Measurements from ENCODE around the gene DPP9. TPM values are rescaled to one million over a fixed set of nuclear protein-coding genes. Genes with fewer than 3 reads are reported as not detected.

The DPP9 gene
- total and polyA plus RNA-seq, 2 of the 4 experiments (the other 2 are of a cell fraction) = 12.4 to 33.0 TPM

- no TSS peak for BruUV-seq (replicated peaks)
These were observed 7.1 kb upstream of the DPP9 start for GRCh38 chr19:4730740-4731171.

More at GRCh38 chr19:4730740-4731171, 7.1 kb upstream of the DPP9 start:
- Histone ChIP-seq H3K27ac (ENCODE audit: insufficient read depth, low read length) (no peak overlapping the region), H2BK20ac (ENCODE audit: low read depth, low read length) (no peak overlapping the region), H2BK15ac (ENCODE audit: low read depth, low read length) (no peak overlapping the region), H4K91ac (ENCODE audit: insufficient read depth, low read depth, low read length) (no peak overlapping the region), H2AK5ac (ENCODE audit: low read depth, low read length) (no peak overlapping the region), H3K36me3 (ENCODE audit: control insufficient read depth, insufficient read depth, low read length) (no peaks in the 10 kb centered on the region), H3K4me2 (ENCODE audit: low read depth, low read length) (no peak overlapping the region), H3K79me1 (ENCODE audit: low read depth in 1 of 2, low read length in 2 of 2) (no peaks in the 10 kb centered on the region), H3K4ac (ENCODE audit: low read depth, low read length) (no peak overlapping the region), H3K56ac (ENCODE audit: extremely low read depth, insufficient read depth, low read length) (no peak overlapping the region), H3K23ac (ENCODE audit: low read depth, low read length) (no peak overlapping the region), H2BK120ac (ENCODE audit: low read depth, low read length) (no peak overlapping the region), H3K4me3 (ENCODE audit: insufficient read depth, low read depth, low read length) (no peak overlapping the region), H2BK5ac (ENCODE audit: low read depth, low read length, poor library complexity, severe bottlenecking) (no peak overlapping the region), H3K9me3 (ENCODE audit: control insufficient read depth, insufficient read depth, low read length) (no peaks in the 10 kb centered on the region), H4K20me1 (ENCODE audit: insufficient read depth, low read length) (no peaks in the 10 kb centered on the region), H3K27me3 (ENCODE audit: control insufficient read depth, insufficient read depth, low read length) (peaks cover 4% of the 10 kb centered on the region), H2AK9ac (replicated peaks; ENCODE audit: low read depth, low read length, poor library complexity) (no peak overlapping the region), H3K9ac (ENCODE audit: low read depth, low read length) (no peak overlapping the region), H4K8ac (ENCODE audit: low read depth in 2 of 2, low read length in 2 of 2) (no peak overlapping the region), H3K14ac (replicated peaks; ENCODE audit: low read depth, low read length) (no peak overlapping the region), H3K18ac (ENCODE audit: low read depth, low read length) (no peak overlapping the region), H3K4me1 (ENCODE audit: control insufficient read depth, insufficient read depth, low read length) (peaks cover 2% of the 10 kb centered on the region; the same call in 1 of the 2 replicates), H4K5ac (ENCODE audit: low read depth, low read length) (no peak overlapping the region), H3K9me1 (ENCODE audit: insufficient read depth, low read length) (no peaks in the 10 kb centered on the region), H2AFZ (replicated peaks; ENCODE audit: low read length, poor library complexity) (peak overlapping the region; percentile 33)
- CTCF ChIA-PET = interaction anchor here (2.6 kb wide), 1 partner anchor 60 kb away, joined by 17 read pairs; the partner anchor contains the start of gene FEM1A
- no peak for TF ChIP-seq FOS (IDR thresholded peaks at IDR 0.05; ENCODE audit: low read depth, low read length)
- no peak for TF ChIP-seq USF2 (IDR thresholded peaks at IDR 0.05; ENCODE audit: low read depth, low read length)
- TF ChIP-seq CEBPB (IDR thresholded peaks at IDR 0.05; ENCODE audit: low read depth, low read length) = no peak
- TF ChIP-seq BHLHE40 (IDR thresholded peaks at IDR 0.05; ENCODE audit: low read depth, low read length) = no peak
- TF ChIP-seq CHD1 (IDR thresholded peaks at IDR 0.05; ENCODE audit: low read depth, low read length) = no peak
- TF ChIP-seq NFE2L2 (IDR thresholded peaks at IDR 0.05; ENCODE audit: low read depth, low read length) = no peak
- TF ChIP-seq MXI1 (IDR thresholded peaks at IDR 0.05; ENCODE audit: borderline replicate concordance, low read depth, low read length) = no peak
- TF ChIP-seq POLR2A (IDR thresholded peaks at IDR 0.05; ENCODE audit: low read depth, low read length) = no peak
- TF ChIP-seq RCOR1 (IDR thresholded peaks at IDR 0.05; ENCODE audit: insufficient replicate concordance, low read length) = no peak
- TF ChIP-seq CTCF (conservative IDR thresholded peaks at IDR 0.05; ENCODE audit: low read depth, low read length) = peak; percentile 39; the same call in 1 of the 2 replicates
- no peak for TF ChIP-seq ELK1 (IDR thresholded peaks at IDR 0.05; ENCODE audit: borderline replicate concordance, low read depth, low read length)
- no peak for TF ChIP-seq MAZ (IDR thresholded peaks at IDR 0.05; ENCODE audit: borderline replicate concordance, low read depth, low read length)
- TF ChIP-seq MAFK (IDR thresholded peaks at IDR 0.05; ENCODE audit: low read depth, low read length) = no peak
- TF ChIP-seq SMC3 (IDR thresholded peaks at IDR 0.05; ENCODE audit: low read depth, low read length) = peak; percentile 35; the same call in 1 of the 2 replicates
- TF ChIP-seq RFX5 (IDR thresholded peaks at IDR 0.05; ENCODE audit: low read depth, low read length) = no peak
- TF ChIP-seq RAD21 (IDR thresholded peaks at IDR 0.05; ENCODE audit: low read length) = peak; percentile 18
- intact Hi-C loops (cut with micrococcal nuclease) = loop anchor here (10.0 kb wide), 1 partner anchor 304 kb away; no protein-coding TSS in a partner anchor
- ATAC-seq (ENCODE audit: low read depth) (no peak), DNase-seq (no peak)
- 100% methylated on average over 1 of the region's 1 CpG; no CpG with 5 or more reads in 1 of the 2 experiments for WGBS, 2 experiments (ENCODE audit: extremely low coverage in 2 of 2, insufficient read length in 1 of 2)
- POLR2A ChIA-PET (ENCODE audit: unreplicated experiment) = no interaction called here
- in situ Hi-C loops (cut with MboI; ENCODE audit: low sequenced_read_pairs) = loop anchor here (5.0 kb wide), 1 partner anchor 62 kb away; the partner anchor contains the start of gene FEM1A
- dilution Hi-C loops (cut with HindIII; ENCODE audit: low sequenced_read_pairs, unreplicated experiment) = no loop called here

All from IMR-90 (cell line).